BLaER1 (cell line): Measurements from ENCODE around the gene GPR39.

Experiments
- H3K27ac ChIP-seq: shearing (Covaris generic); formaldehyde crosslinking; 2 replicates; pipeline ENCODE4 v1.8.1; 2022
- H3K27me3 ChIP-seq: shearing (Covaris generic); formaldehyde crosslinking; 2 replicates; pipeline ENCODE4 v1.8.1; 2022
- H3K36me3 ChIP-seq: shearing (Covaris generic); formaldehyde crosslinking; 2 replicates; pipeline ENCODE4 v1.8.1; 2022
- H3K4me1 ChIP-seq: shearing (Covaris generic); formaldehyde crosslinking; 2 replicates; pipeline ENCODE4 v1.8.1; 2022
- H3K4me2 ChIP-seq: shearing (Covaris generic); formaldehyde crosslinking; 2 replicates; pipeline ENCODE4 v1.8.1; 2022
- H3K4me3 ChIP-seq: shearing (Covaris generic); formaldehyde crosslinking; 2 replicates; pipeline ENCODE4 v1.8.1; 2022
- H3K9ac ChIP-seq: shearing (Covaris generic); formaldehyde crosslinking; 2 replicates; pipeline ENCODE4 v1.8.1; 2022
- H3K9me3 ChIP-seq: shearing (Covaris generic); formaldehyde crosslinking; 2 replicates; pipeline ENCODE4 v1.8.1; 2022
- H4K20me1 ChIP-seq: shearing (Covaris generic); formaldehyde crosslinking; 2 replicates; pipeline ENCODE4 v1.8.1; 2022
- Cebpa-rat ChIP-seq: shearing (Covaris generic); IDR thresholded peaks from 2 replicates; pipeline ENCODE4 v1.8.1; 2022

Gene GPR39

DNA sequence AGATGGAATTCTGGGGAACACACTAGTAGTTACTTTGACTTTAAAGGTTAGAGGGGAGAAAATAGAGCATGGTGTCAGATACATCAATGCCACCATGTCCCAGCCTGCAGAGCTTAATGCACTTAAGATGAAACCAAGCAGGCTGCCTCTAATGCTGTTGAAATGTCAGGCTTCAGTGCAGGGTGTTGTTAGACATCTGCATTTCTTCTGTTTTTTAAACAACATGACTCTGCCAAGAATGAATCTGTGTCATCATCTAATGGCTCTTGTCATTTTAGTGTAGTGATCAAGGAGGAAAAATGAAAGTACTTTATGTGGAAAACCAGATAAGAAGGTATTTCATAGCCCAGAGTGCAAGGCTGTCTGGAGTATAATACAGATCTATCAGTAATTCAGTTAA, 223.5 kb downstream of the GPR39 start:
- Histone ChIP-seq H3K9ac (no peak overlapping the region), H4K20me1 (no peaks in the 10 kb centered on the region), H3K4me2 (no peak overlapping the region), H3K4me1 (peaks cover 29% of the 10 kb centered on the region), H3K36me3 (no peaks in the 10 kb centered on the region), H3K27me3 (no peaks in the 10 kb centered on the region), H3K9me3 (no peaks in the 10 kb centered on the region), H3K27ac (no peak overlapping the region), H3K4me3 (no peak overlapping the region)
- TF ChIP-seq Cebpa-rat, result no peak

DNA sequence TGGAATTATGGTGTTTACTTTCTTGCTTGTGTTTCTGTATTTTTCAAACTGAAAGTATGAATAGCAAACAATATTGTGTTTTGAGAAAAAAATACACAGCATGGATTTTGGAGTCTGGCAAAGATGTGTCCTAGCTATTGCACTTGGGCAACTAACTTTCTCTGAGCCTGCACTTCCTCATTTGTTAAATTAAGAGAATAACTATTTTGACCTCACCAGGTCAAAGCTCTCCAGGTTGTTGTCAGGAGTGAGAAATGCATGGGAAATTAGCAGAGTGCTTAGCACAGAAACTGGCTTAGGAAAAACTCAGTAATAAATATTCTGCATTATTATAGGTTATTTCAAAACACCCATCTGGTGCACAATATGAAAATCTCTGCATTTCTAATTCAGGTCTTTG, 225.2 kb downstream of the GPR39 start:
- no peaks in the 10 kb centered on the region for H3K27me3 ChIP-seq
- no peak overlapping the region for H3K27ac ChIP-seq

DNA sequence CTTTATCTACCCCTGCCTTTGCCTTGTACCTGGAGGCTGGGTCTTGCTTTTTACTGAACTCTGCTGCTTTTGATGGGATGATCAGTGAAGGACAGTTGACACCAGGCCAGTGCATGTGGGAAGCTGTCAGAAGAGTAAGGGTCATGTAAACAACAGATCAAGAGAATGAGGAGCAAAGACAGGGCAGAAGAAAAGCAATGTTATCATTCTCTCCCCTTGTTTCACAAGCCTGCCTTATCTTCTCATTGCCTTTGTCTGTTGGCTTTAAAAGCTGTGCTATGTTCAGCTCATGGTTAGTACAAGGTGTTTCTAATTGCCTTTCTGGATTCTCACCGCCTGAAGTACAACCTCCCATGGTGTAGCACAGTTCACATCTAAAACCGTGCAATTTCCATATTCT, 225.8 kb downstream of the GPR39 start:
- Histone ChIP-seq H3K4me3 (no peak overlapping the region), H4K20me1 (no peaks in the 10 kb centered on the region), H3K27me3 (no peaks in the 10 kb centered on the region), H3K9me3 (no peaks in the 10 kb centered on the region), H3K4me2 (no peak overlapping the region), H3K4me1 (peaks cover 52% of the 10 kb centered on the region), H3K36me3 (no peaks in the 10 kb centered on the region), H3K27ac (no peak overlapping the region), H3K9ac (no peak overlapping the region)
- no peak for TF ChIP-seq Cebpa-rat

More for the DNA sequence above, 225.2 kb downstream of the GPR39 start:
- no peaks in the 10 kb centered on the region for H3K9me3 ChIP-seq
- H4K20me1 ChIP-seq, result no peaks in the 10 kb centered on the region
- no peak overlapping the region for H3K9ac ChIP-seq
- no peaks in the 10 kb centered on the region for H3K36me3 ChIP-seq
- TF ChIP-seq Cebpa-rat, result no peak
- peaks cover 46% of the 10 kb centered on the region for H3K4me1 ChIP-seq
- no peak overlapping the region for H3K4me2 ChIP-seq
- no peak overlapping the region for H3K4me3 ChIP-seq

DNA sequence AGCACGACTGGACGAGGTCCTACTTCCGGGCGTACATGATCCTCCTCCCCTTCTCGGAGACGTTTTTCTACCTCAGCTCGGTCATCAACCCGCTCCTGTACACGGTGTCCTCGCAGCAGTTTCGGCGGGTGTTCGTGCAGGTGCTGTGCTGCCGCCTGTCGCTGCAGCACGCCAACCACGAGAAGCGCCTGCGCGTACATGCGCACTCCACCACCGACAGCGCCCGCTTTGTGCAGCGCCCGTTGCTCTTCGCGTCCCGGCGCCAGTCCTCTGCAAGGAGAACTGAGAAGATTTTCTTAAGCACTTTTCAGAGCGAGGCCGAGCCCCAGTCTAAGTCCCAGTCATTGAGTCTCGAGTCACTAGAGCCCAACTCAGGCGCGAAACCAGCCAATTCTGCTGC, 228.6 kb downstream of the GPR39 start:
- Histone ChIP-seq H3K27me3 (no peaks in the 10 kb centered on the region), H3K36me3 (no peaks in the 10 kb centered on the region), H3K4me1 (peaks cover 57% of the 10 kb centered on the region), H3K4me2 (peak overlapping the region; percentile 68), H3K27ac (peak overlapping the region; percentile 44; the same call in 1 of the 2 replicates), H3K9me3 (no peaks in the 10 kb centered on the region), H4K20me1 (no peaks in the 10 kb centered on the region), H3K9ac (no peak overlapping the region), H3K4me3 (no peak overlapping the region)
- no peak for TF ChIP-seq Cebpa-rat

DNA sequence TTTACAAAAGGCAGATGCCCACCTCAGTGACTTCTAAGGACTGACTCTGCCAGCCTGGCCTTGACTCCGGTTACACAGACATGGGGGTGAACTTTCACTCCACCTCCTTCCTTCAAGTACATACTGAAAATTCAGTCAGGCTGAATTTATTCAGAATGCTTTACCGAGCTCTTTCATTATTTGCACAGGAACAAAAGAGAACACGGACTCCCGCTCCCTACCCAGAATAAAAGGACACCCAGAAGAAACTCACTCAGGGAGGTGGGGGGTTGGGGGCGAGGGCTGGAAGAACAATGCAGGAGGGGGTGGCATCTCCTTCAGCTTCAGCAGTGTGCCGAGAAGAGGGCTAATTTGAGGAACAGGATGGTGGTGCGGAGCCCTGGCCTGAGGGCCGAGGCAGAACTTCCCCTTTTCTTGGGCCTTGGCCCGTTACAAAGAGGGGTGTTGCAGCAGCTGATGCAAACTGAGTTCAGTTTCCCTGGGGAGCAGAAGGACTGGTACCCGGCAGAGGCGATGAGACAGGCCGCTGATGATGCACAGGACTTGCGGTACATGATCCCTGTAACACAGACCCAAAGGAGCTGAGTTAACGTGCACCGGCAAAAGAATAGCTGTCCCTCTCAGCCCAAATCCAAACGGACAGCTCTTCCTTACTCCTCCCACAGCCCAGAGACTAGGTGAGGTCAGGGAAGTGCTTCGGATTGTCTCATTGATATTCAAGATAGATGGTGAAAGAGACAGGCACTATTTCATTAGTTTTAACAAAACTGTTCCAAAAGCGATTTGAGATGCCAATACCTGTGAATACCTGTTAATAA, 229.3 kb downstream of the GPR39 start:
- peaks cover 57% of the 10 kb centered on the region for H3K4me1 ChIP-seq

DNA sequence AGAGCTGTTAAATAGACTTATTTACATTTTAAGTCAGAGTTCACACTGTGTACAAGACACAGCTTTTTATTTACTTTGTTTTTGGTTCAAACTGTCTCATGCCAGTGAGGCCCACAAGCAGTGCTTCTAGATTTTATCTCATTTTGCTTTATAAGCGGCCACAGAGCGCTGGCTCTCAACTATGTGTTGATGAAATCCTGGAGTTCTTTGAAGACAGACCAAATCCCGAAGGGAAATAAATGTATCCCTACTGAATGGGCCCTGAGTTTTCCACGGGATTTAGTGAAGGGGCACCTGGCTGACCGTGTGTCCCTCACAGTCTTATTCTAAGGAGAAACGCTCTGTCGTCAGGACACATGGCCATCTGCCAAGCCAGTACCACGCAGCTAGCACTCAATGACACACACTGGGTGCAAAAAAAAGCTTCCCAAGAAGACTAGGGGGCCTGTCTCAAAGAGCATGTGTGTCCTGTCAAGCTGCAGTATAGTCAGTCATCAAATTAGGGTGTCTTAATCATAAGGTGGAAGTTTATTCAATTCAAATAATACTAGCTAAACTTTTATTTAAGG, 230.0 kb downstream of the GPR39 start:
- H3K27me3 ChIP-seq, result no peaks in the 10 kb centered on the region
- no peaks in the 10 kb centered on the region for H4K20me1 ChIP-seq
- H3K4me2 ChIP-seq, result peak overlapping the region; percentile 68
- TF ChIP-seq Cebpa-rat, result no peak
- peaks cover 57% of the 10 kb centered on the region for H3K4me1 ChIP-seq
- H3K4me3 ChIP-seq, result no peak overlapping the region
- H3K9ac ChIP-seq, result no peak overlapping the region
- no peaks in the 10 kb centered on the region for H3K9me3 ChIP-seq
- no peak overlapping the region for H3K27ac ChIP-seq
- H3K36me3 ChIP-seq, result no peaks in the 10 kb centered on the region

More for the DNA sequence above, 229.3 kb downstream of the GPR39 start:
- no peak overlapping the region for H3K9ac ChIP-seq
- no peak for TF ChIP-seq Cebpa-rat
- no peak overlapping the region for H3K4me3 ChIP-seq
- H3K27ac ChIP-seq, result peak overlapping the region; percentile 44; the same call in 1 of the 2 replicates
- H3K4me2 ChIP-seq, result peak overlapping the region; percentile 68
- no peaks in the 10 kb centered on the region for H3K36me3 ChIP-seq
- no peaks in the 10 kb centered on the region for H3K9me3 ChIP-seq
- no peaks in the 10 kb centered on the region for H3K27me3 ChIP-seq
- no peaks in the 10 kb centered on the region for H4K20me1 ChIP-seq

DNA sequence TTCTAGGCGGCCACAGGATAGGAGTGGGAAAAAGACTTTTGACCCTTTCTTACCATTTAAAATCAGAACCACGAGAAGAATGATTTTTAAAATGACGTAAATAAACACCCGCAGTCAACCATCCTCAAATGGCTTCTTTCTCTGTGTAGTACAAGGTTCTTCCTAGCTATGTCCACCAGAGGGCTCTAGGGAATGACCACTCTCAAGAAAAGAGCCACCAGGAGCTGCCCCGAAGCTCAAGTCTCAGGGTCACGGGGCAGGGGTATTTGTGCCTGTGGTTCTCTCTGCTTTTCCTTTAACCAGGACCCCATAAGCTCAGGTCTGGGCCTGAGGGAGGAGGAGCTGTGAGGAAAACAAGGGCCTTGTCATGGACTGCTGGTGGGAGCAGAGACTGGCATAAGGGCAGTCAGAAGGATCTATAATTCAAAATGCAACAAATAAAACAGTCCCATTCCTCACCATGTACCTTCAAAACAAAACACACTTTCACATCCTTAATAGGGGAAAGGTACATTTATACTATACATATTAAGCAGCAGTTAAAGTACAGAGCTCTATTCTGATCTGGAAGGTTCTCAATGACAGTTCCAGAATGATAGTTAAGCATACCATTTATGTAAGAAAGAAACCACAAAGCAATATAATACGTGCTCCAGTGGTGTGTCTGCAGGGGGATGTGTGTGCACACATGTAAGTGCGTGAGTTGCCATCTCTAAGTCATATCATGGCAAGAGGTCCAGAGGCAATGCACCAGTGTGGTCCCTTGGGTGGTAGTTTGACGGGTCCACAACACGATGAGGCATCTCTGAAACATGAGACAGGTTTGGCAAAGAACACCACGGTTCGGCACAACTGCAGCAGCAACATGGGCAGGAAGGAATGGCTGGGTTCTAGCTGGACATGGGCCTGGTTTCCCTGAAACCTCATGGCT, 234.8 kb downstream of the GPR39 start:
- H3K9me3 ChIP-seq, result no peaks in the 10 kb centered on the region
- no peak overlapping the region for H3K4me2 ChIP-seq
- peaks cover 15% of the 10 kb centered on the region for H3K4me1 ChIP-seq
- no peaks in the 10 kb centered on the region for H4K20me1 ChIP-seq
- TF ChIP-seq Cebpa-rat, result no peak
- no peaks in the 10 kb centered on the region for H3K27me3 ChIP-seq
- no peaks in the 10 kb centered on the region for H3K36me3 ChIP-seq
- H3K27ac ChIP-seq, result no peak overlapping the region
- no peak overlapping the region for H3K4me3 ChIP-seq
- no peak overlapping the region for H3K9ac ChIP-seq

DNA sequence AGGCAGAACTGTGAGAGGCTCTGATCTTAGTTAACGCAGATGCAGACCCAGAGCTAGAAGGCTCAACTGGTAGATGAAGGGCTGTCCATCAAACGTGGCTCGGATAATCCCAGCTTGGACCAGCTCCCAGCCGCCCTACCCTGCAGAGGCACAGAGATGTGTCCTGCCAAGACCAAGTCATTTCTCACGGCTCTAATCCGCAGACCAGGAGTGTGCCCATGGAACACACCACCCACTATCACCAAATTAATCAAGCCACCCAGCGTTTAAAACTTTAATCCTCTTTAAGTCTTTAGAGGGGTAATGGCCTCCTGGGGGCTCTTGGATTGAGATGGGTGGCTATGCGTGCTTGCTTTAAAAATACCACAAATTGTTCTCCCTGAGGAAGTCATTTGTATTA, 235.9 kb downstream of the GPR39 start:
- Histone ChIP-seq H3K4me2 (no peak overlapping the region), H3K4me3 (no peak overlapping the region), H3K27me3 (no peaks in the 10 kb centered on the region), H4K20me1 (no peaks in the 10 kb centered on the region), H3K36me3 (no peaks in the 10 kb centered on the region), H3K4me1 (peaks cover 4% of the 10 kb centered on the region), H3K27ac (no peak overlapping the region), H3K9ac (no peak overlapping the region), H3K9me3 (no peaks in the 10 kb centered on the region)
- no peak for TF ChIP-seq Cebpa-rat

DNA sequence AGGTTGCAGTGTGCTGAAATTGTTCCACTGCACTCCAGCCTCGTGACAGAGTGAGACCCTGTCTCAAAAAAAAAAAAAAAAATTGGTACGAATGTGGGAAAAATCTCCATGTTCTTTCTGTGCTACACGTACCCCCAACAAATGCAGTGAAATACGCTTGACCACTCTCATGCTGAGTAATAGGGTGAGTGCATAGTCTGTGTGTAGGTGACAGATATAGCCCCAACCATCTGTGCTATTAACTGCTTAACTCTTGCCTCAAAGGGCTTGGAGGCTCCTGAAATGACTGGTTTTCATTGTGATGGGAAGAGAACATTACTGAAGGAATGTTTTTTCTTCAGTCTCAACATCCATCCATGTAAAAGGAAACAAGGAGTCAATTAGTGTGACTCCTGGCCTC, 237.7 kb downstream of the GPR39 start:
- Histone ChIP-seq H3K9ac (no peak overlapping the region), H3K36me3 (no peaks in the 10 kb centered on the region), H3K27me3 (no peaks in the 10 kb centered on the region), H4K20me1 (no peaks in the 10 kb centered on the region), H3K4me1 (no peaks in the 10 kb centered on the region), H3K4me3 (no peak overlapping the region), H3K4me2 (no peak overlapping the region), H3K9me3 (no peaks in the 10 kb centered on the region), H3K27ac (no peak overlapping the region)
- TF ChIP-seq Cebpa-rat, result no peak
